ENCODE data around the gene CHST5.
"Not testable (repeated sequence)": the region's sequence is repeated elsewhere in the genome, so short reads cannot be mapped to it uniquely, and the experiment has no call there.

DNA sequence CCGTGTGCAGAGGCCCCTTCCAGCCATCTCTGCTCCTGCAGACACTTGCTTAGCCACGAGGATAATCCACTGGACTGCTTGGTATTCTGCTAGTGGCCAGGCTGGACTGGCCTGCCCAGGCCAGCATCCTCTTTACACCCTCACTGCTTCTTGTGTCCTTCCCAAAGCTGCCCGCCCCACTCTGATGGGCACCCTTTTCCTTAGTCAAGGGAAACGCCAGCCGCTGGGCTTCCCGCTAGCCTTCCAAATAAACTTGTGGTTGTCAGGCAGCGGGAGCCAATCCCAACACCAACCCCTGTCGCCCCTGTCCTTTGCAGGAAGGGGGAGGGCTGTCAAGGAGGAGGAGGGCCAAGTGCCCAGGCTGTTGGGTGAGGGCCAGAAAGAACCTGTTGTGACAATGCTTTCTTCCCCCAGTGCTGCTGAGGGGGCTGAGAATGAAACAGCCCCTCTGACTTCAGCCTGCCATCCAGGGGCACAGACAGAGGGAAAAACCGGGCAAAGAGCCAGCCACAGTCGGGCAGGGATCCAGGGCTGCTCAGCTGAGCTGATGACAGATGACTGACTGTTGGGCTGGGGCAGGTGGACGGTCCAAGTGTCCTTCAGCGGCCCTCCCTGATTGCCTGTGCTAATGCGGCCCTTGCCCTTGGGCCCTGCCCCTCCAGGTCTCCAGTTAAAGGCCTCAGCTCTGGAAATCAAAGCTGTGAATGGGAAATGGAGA lies 37.1 kb downstream of the CHST5 start:
- not testable (repeated sequence) for TF ChIP-seq CTCF, POLR2A (IDR thresholded peaks at IDR 0.05)

Data from adrenal gland (tissue), 5 donors.